ENCODE measurements around the gene SLC38A8.

DNA sequence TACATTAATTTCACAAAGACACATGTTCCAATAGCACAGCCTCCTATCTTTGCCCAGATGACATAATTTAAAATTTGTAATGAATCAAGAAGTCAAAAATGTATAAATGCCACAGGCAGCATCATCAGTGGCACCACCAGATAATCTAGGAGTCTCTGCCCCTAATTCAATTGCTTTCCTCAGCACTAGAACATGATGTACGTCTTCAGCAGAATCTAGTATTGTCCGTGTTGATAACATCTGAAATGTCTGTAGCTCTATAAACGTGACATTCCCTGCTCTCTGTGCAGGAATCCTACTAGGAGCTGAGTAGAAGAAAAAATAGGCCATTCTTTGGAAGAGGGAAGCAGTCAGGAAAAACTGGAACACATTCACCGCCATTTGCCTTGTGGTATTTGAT lies 21.4 kb upstream of the SLC38A8 start:
- TF ChIP-seq EZH2 (IDR thresholded peaks at IDR 0.05; ENCODE audit: borderline replicate concordance, insufficient read depth, low read depth, low read length, poor library complexity, severe bottlenecking), result no peak
- TF ChIP-seq, protein P1, sequence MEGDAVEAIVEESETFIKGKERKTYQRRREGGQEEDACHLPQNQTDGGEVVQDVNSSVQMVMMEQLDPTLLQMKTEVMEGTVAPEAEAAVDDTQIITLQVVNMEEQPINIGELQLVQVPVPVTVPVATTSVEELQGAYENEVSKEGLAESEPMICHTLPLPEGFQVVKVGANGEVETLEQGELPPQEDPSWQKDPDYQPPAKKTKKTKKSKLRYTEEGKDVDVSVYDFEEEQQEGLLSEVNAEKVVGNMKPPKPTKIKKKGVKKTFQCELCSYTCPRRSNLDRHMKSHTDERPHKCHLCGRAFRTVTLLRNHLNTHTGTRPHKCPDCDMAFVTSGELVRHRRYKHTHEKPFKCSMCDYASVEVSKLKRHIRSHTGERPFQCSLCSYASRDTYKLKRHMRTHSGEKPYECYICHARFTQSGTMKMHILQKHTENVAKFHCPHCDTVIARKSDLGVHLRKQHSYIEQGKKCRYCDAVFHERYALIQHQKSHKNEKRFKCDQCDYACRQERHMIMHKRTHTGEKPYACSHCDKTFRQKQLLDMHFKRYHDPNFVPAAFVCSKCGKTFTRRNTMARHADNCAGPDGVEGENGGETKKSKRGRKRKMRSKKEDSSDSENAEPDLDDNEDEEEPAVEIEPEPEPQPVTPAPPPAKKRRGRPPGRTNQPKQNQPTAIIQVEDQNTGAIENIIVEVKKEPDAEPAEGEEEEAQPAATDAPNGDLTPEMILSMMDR (IDR thresholded peaks at IDR 0.05), result no peak
